IgD-negative memory B cell (primary cell): Measurements from ENCODE around the gene TPCN1. TPM values are rescaled to one million over a fixed set of nuclear protein-coding genes. Genes with fewer than 3 reads are reported as not detected.

Experiments
- H3K27ac Mint-ChIP-seq, 3 donors: one replicate each; pipeline ENCODE4 v1.8.0; 2020 to 2022; ENCODE audit warnings: mild to moderate bottlenecking in 3 of 3, mixed read lengths in 3 of 3, moderate library complexity in 1 of 3
- H3K27me3 Mint-ChIP-seq: one replicate; pipeline ENCODE4 v1.8.0; 2021; ENCODE audit warnings: mixed read lengths
- H3K36me3 Mint-ChIP-seq: one replicate; pipeline ENCODE4 v1.8.0; 2020; ENCODE audit warnings: mild to moderate bottlenecking, mixed read lengths
- H3K4me1 Mint-ChIP-seq, 3 donors: one replicate each; pipeline ENCODE4 v1.8.0; 2020 to 2022; ENCODE audit warnings: mixed read lengths in 3 of 3, mild to moderate bottlenecking in 1 of 3
- H3K4me3 Mint-ChIP-seq, 4 donors: one replicate each; pipeline ENCODE4 v1.8.0; 2020 to 2022; ENCODE audit warnings: mild to moderate bottlenecking in 4 of 4, mixed read lengths in 4 of 4, moderate library complexity in 3 of 4
- H3K9me3 Mint-ChIP-seq, 3 donors: one replicate each; pipeline ENCODE4 v1.8.0; 2020 to 2021; ENCODE audit warnings: mixed read lengths in 3 of 3, mild to moderate bottlenecking in 1 of 3
- polyA plus RNA-seq: library from polyadenylated mRNA; unstranded; fragments of 300-500 nt; fragmentation: Illumina TruSeq; gene quantifications from one replicate; pipeline ENCODE4 v1.2.3, GENCODE V29; 2021

Gene TPCN1
- 17.4 TPM for polyA plus RNA-seq

GRCh38 chr12:113221181-113221996 lies at the start of gene TPCN1:
Gene TPCN1 (plus strand): TSS chr12:113221464. CDS start chr12:113226853, 5,389 bp downstream.
- H3K9me3 Mint-ChIP-seq: no peaks in the 10 kb centered on the region
- H3K4me1 Mint-ChIP-seq: peaks cover 23 to 31% (median 27%) of the 10 kb centered on the region in 3 donors
- H3K27ac Mint-ChIP-seq: peak within 1 kb of the TSS; percentile 91 to 98 (median 96)
- no peaks in the 10 kb centered on the region for H3K36me3 Mint-ChIP-seq
- H3K4me3 Mint-ChIP-seq: peak within 1 kb of the TSS; percentile 82 to 96 (median 91)
- H3K27me3 Mint-ChIP-seq: no peaks in the 10 kb centered on the region

- no peaks in the 10 kb centered on the region for H3K27me3 Mint-ChIP-seq
- H3K27ac Mint-ChIP-seq: no peak overlapping the region
- no peak overlapping the region for H3K4me3 Mint-ChIP-seq
- peaks cover 5% of the 10 kb centered on the region for H3K36me3 Mint-ChIP-seq
- no peaks in the 10 kb centered on the region for H3K9me3 Mint-ChIP-seq
- peaks cover 0 to 12% (median 10%) of the 10 kb centered on the region in 3 donors for H3K4me1 Mint-ChIP-seq
These were observed 49.7 kb upstream of the TPCN1 start for GRCh38 chr12:113171543-113171942.

- no peak overlapping the region for H3K4me3 Mint-ChIP-seq
These were observed 49.1 kb upstream of the TPCN1 start for GRCh38 chr12:113172185-113172584.

GRCh38 chr12:113173081-113173698 lies 48.1 kb upstream of the TPCN1 start:
- H3K4me3 Mint-ChIP-seq: peak overlapping the region in 1 of 4 donors; percentile 27
- peaks cover 10% of the 10 kb centered on the region for H3K36me3 Mint-ChIP-seq
- H3K27ac Mint-ChIP-seq: peak overlapping the region in 2 of 3 donors; percentile 24 to 88
- no peaks in the 10 kb centered on the region for H3K27me3 Mint-ChIP-seq
- H3K4me1 Mint-ChIP-seq: peaks cover 0 to 12% (median 10%) of the 10 kb centered on the region in 3 donors
- H3K9me3 Mint-ChIP-seq: peaks cover 0 to 2% (median 0%) of the 10 kb centered on the region in 3 donors

More at GRCh38 chr12:113172185-113172584, 49.1 kb upstream of the TPCN1 start:
- peaks cover 6% of the 10 kb centered on the region for H3K36me3 Mint-ChIP-seq
- H3K4me1 Mint-ChIP-seq: peaks cover 0 to 12% (median 10%) of the 10 kb centered on the region in 3 donors
- no peak overlapping the region for H3K27ac Mint-ChIP-seq
- H3K27me3 Mint-ChIP-seq: no peaks in the 10 kb centered on the region
- peaks cover 0 to under 1% (median 0%) of the 10 kb centered on the region in 3 donors for H3K9me3 Mint-ChIP-seq

GRCh38 chr12:113174461-113175384 lies 46.5 kb upstream of the TPCN1 start:
- H3K27ac Mint-ChIP-seq: peak overlapping the region in 1 of 3 donors; percentile 46
- H3K4me3 Mint-ChIP-seq: no peak overlapping the region
- no peaks in the 10 kb centered on the region for H3K27me3 Mint-ChIP-seq
- peaks cover 0 to 12% (median 10%) of the 10 kb centered on the region in 3 donors for H3K4me1 Mint-ChIP-seq
- H3K9me3 Mint-ChIP-seq: peaks cover 0 to 2% (median 0%) of the 10 kb centered on the region in 3 donors
- peaks cover 13% of the 10 kb centered on the region for H3K36me3 Mint-ChIP-seq

- peak overlapping the region in 1 of 4 donors; percentile 50 for H3K4me3 Mint-ChIP-seq
- H3K27me3 Mint-ChIP-seq: no peaks in the 10 kb centered on the region
- peaks cover 13% of the 10 kb centered on the region for H3K36me3 Mint-ChIP-seq
- peaks cover 0 to 2% (median 0%) of the 10 kb centered on the region in 3 donors for H3K9me3 Mint-ChIP-seq
- H3K27ac Mint-ChIP-seq: no peak overlapping the region
- peaks cover 0 to 11% (median 6%) of the 10 kb centered on the region in 3 donors for H3K4me1 Mint-ChIP-seq
These were observed 42.2 kb upstream of the TPCN1 start for GRCh38 chr12:113179023-113179422.

GRCh38 chr12:113180333-113180732 lies 40.9 kb upstream of the TPCN1 start:
- Mint-ChIP-seq H3K27ac (no peak overlapping the region), H3K4me1 (peaks cover 7 to 9% (median 9%) of the 10 kb centered on the region in 3 donors), H3K4me3 (no peak overlapping the region), H3K27me3 (no peaks in the 10 kb centered on the region), H3K9me3 (peaks cover 0 to 2% (median 0%) of the 10 kb centered on the region in 3 donors), H3K36me3 (peaks cover 9% of the 10 kb centered on the region)

GRCh38 chr12:113181975-113182374 lies 39.3 kb upstream of the TPCN1 start:
- Mint-ChIP-seq H3K36me3 (peaks cover 9% of the 10 kb centered on the region), H3K9me3 (peaks cover 0 to 2% (median 0%) of the 10 kb centered on the region in 3 donors), H3K27me3 (no peaks in the 10 kb centered on the region), H3K27ac (peak overlapping the region in 2 of 3 donors; percentile 39 to 90), H3K4me3 (no peak overlapping the region), H3K4me1 (peaks cover 16 to 19% (median 19%) of the 10 kb centered on the region in 3 donors)

GRCh38 chr12:113183030-113183589 lies 38.2 kb upstream of the TPCN1 start:
- H3K36me3 Mint-ChIP-seq: peaks cover 6% of the 10 kb centered on the region
- H3K27me3 Mint-ChIP-seq: no peaks in the 10 kb centered on the region
- peaks cover 21 to 25% (median 24%) of the 10 kb centered on the region in 3 donors for H3K4me1 Mint-ChIP-seq
- H3K4me3 Mint-ChIP-seq: peak overlapping the region; percentile 5 to 60 (median 16)
- no peaks in the 10 kb centered on the region for H3K9me3 Mint-ChIP-seq
- no peak overlapping the region for H3K27ac Mint-ChIP-seq

GRCh38 chr12:113184098-113184899 lies 37.0 kb upstream of the TPCN1 start:
- peak overlapping the region; percentile 95 to 99 (median 96) for H3K27ac Mint-ChIP-seq
- H3K9me3 Mint-ChIP-seq: no peaks in the 10 kb centered on the region
- peaks cover 21 to 25% (median 25%) of the 10 kb centered on the region in 3 donors for H3K4me1 Mint-ChIP-seq
- peaks cover 6% of the 10 kb centered on the region for H3K36me3 Mint-ChIP-seq
- H3K27me3 Mint-ChIP-seq: no peaks in the 10 kb centered on the region
- H3K4me3 Mint-ChIP-seq: peak overlapping the region; percentile 92 to 98 (median 96)

- H3K9me3 Mint-ChIP-seq: no peaks in the 10 kb centered on the region
- H3K27ac Mint-ChIP-seq: peak overlapping the region; percentile 95 to 99 (median 96)
- H3K4me1 Mint-ChIP-seq: peaks cover 21 to 26% (median 25%) of the 10 kb centered on the region in 3 donors
- H3K36me3 Mint-ChIP-seq: peaks cover 4% of the 10 kb centered on the region
- peak overlapping the region; percentile 92 to 98 (median 96) for H3K4me3 Mint-ChIP-seq
- H3K27me3 Mint-ChIP-seq: no peaks in the 10 kb centered on the region
These were observed 36.4 kb upstream of the TPCN1 start for GRCh38 chr12:113184900-113185179.

- Mint-ChIP-seq H3K36me3 (peaks cover 4% of the 10 kb centered on the region), H3K4me1 (peaks cover 21 to 26% (median 25%) of the 10 kb centered on the region in 3 donors), H3K9me3 (no peaks in the 10 kb centered on the region), H3K27me3 (no peaks in the 10 kb centered on the region), H3K27ac (peak within 1 kb of the TSS; percentile 95 to 99 (median 96)), H3K4me3 (peak within 1 kb of the TSS; percentile 92 to 98 (median 96))
These were observed 35.9 kb upstream of the TPCN1 start, which contains the start of the genes DDX54 and RITA1 for GRCh38 chr12:113185180-113186032. Gene DDX54 (minus strand): TSS chr12:113185478. CDS start chr12:113185451, 27 bp downstream. Gene RITA1 (plus strand): TSS chr12:113185721. CDS start chr12:113186747, 1,026 bp downstream.

GRCh38 chr12:113186033-113186365 lies 35.3 kb upstream of the TPCN1 start:
- peaks cover 4% of the 10 kb centered on the region for H3K36me3 Mint-ChIP-seq
- peak overlapping the region; percentile 92 to 98 (median 96) for H3K4me3 Mint-ChIP-seq
- no peaks in the 10 kb centered on the region for H3K9me3 Mint-ChIP-seq
- peaks cover 21 to 26% (median 25%) of the 10 kb centered on the region in 3 donors for H3K4me1 Mint-ChIP-seq
- H3K27ac Mint-ChIP-seq: peak overlapping the region; percentile 62 to 95 (median 79)
- H3K27me3 Mint-ChIP-seq: no peaks in the 10 kb centered on the region
